Right kidney (tissue), 1 donor: ENCODE data around the gene NDUFA11.
"Not testable (repeated sequence)": the region's sequence is repeated elsewhere in the genome, so short reads cannot be mapped to it uniquely, and the experiment has no call there.

Experiments
- DNase-seq: peaks from one replicate; pipeline ENCODE4 v3.0.0-alpha.2; 2016

NDUFA11 gene

GRCh38 chr19:5864013-5864720 lies 39.4 kb downstream of the NDUFA11 start:
- no peak for DNase-seq

GRCh38 chr19:5863030-5863665 lies 40.4 kb downstream of the NDUFA11 start:
- DNase-seq = no peak

GRCh38 chr19:5857203-5858081 lies 46.1 kb downstream of the NDUFA11 start:
- DNase-seq = no peak

- not testable (repeated sequence) for DNase-seq
Observed at GRCh38 chr19:5855151-5855550, 48.4 kb downstream of the NDUFA11 start.

GRCh38 chr19:5854121-5854520 lies 49.5 kb downstream of the NDUFA11 start:
- not testable (repeated sequence) for DNase-seq

GRCh38 chr19:5851302-5851701 lies 52.3 kb downstream of the NDUFA11 start, which contains the start of gene FUT3:
Gene FUT3 (minus strand): TSS chr19:5851449.
- no peak for DNase-seq

- DNase-seq = no peak
Observed at GRCh38 chr19:5850743-5851293, 52.8 kb downstream of the NDUFA11 start.

GRCh38 chr19:5850189-5850588 lies 53.4 kb downstream of the NDUFA11 start:
- DNase-seq = no peak

- DNase-seq = not testable (repeated sequence)
Observed at GRCh38 chr19:5848621-5849020, 55.0 kb downstream of the NDUFA11 start.

- not testable (repeated sequence) for DNase-seq
Observed at GRCh38 chr19:5847846-5848245, 55.7 kb downstream of the NDUFA11 start.
